A204.1 (cell line): ENCODE data around the gene VPS13D.

Experiments used
- FAIRE-seq: peaks from 2 replicates; lab custom pipeline; 2012; peaks lifted over from hg19 to GRCh38; lab: Jason Lieb, UNC

Gene VPS13D

GRCh38 chr1:12472798-12473551 is 243.1 kb downstream of the VPS13D start:
- FAIRE-seq, result no peak

GRCh38 chr1:12473596-12474362 is 243.9 kb downstream of the VPS13D start:
- no peak for FAIRE-seq

- no peak for FAIRE-seq
These were observed 245.3 kb downstream of the VPS13D start for GRCh38 chr1:12475101-12475500.

GRCh38 chr1:12475530-12475934 is 245.7 kb downstream of the VPS13D start:
- FAIRE-seq, result no peak

GRCh38 chr1:12475947-12476346 is 246.1 kb downstream of the VPS13D start:
- no peak for FAIRE-seq

- FAIRE-seq, result no peak
These were observed 247.5 kb downstream of the VPS13D start for GRCh38 chr1:12477314-12477713.

- no peak for FAIRE-seq
These were observed 248.2 kb downstream of the VPS13D start for GRCh38 chr1:12477936-12478611.

- no peak for FAIRE-seq
These were observed 248.8 kb downstream of the VPS13D start for GRCh38 chr1:12478612-12478985.

GRCh38 chr1:12479311-12479710 is 249.5 kb downstream of the VPS13D start:
- FAIRE-seq, result no peak

- FAIRE-seq, result no peak
These were observed 250.2 kb downstream of the VPS13D start for GRCh38 chr1:12480041-12480440.

GRCh38 chr1:12480748-12481362 is 251.0 kb downstream of the VPS13D start:
- no peak for FAIRE-seq

- no peak for FAIRE-seq
These were observed 252.1 kb downstream of the VPS13D start for GRCh38 chr1:12481928-12482327.

- no peak for FAIRE-seq
These were observed 253.2 kb downstream of the VPS13D start for GRCh38 chr1:12482988-12483387.

- FAIRE-seq, result no peak
These were observed 255.6 kb downstream of the VPS13D start for GRCh38 chr1:12485231-12486058.

- no peak for FAIRE-seq
These were observed 256.2 kb downstream of the VPS13D start for GRCh38 chr1:12486059-12486341.

- FAIRE-seq, result no peak
These were observed 256.7 kb downstream of the VPS13D start for GRCh38 chr1:12486401-12487005.

- FAIRE-seq, result no peak
These were observed 257.7 kb downstream of the VPS13D start for GRCh38 chr1:12487520-12487919.

- FAIRE-seq, result no peak
These were observed 259.0 kb downstream of the VPS13D start for GRCh38 chr1:12488666-12489354.

- no peak for FAIRE-seq
These were observed 260.8 kb downstream of the VPS13D start for GRCh38 chr1:12490532-12491142.

- FAIRE-seq, result no peak
These were observed 261.8 kb downstream of the VPS13D start for GRCh38 chr1:12491656-12492055.

GRCh38 chr1:12495725-12496124 is 265.9 kb downstream of the VPS13D start:
- no peak for FAIRE-seq
